Stomach (tissue), 9 donors: Measurements from ENCODE around the gene NAV2. TPM values are rescaled to one million over a fixed set of nuclear protein-coding genes. Genes with fewer than 3 reads are reported as not detected.

Source experiments
- DNase-seq, 2 donors: peaks; one replicate each; pipeline versions ENCODE4 v3.0.0 to v3.0.0-alpha.2; 2013 to 2019
- H3K27ac ChIP-seq, 5 donors: fragments of 200-600 bp in 4 of 5; sonication (generic) in 4 of 5; one replicate each; pipeline ENCODE4 v1.5.1; 2013 to 2019; ENCODE audit warnings: mild to moderate bottlenecking in 1 of 5, moderate library complexity in 1 of 5
- H3K27me3 ChIP-seq, 3 donors: fragments of 200-600 bp; sonication (generic); one replicate each; pipeline ENCODE4 v1.5.1; 2017 to 2019; ENCODE audit warnings: mixed run types in 1 of 3
- H3K36me3 ChIP-seq, 4 donors: fragments of 200-600 bp; sonication (generic); 1 replicate in 3 of 4; 2 replicates in 1 of 4; pipeline ENCODE4 v1.5.1; 2016 to 2019
- H3K4me1 ChIP-seq, 4 donors: fragments of 200-600 bp; sonication (generic); one replicate each; pipeline ENCODE4 v1.5.1; 2016 to 2019
- H3K4me3 ChIP-seq, 4 donors: fragments of 200-600 bp; sonication (generic) in 3 of 4; one replicate each; pipeline ENCODE4 v1.5.1; 2016 to 2019; ENCODE audit warnings: mild to moderate bottlenecking in 1 of 4
- H3K9me3 ChIP-seq, 4 donors: fragments of 200-600 bp; sonication (generic); one replicate each; pipeline ENCODE4 v1.5.1; 2016 to 2019
- CTCF ChIP-seq, 7 experiments: fragments of 450-650 bp in 4 of 7; fragments of 200-600 bp in 3 of 7; sonication (generic) in 3 of 7; IDR thresholded peaks; one replicate each; pipeline ENCODE4 v1.5.1; 2016 to 2019; ENCODE audit warnings: antibody characterized with exemption in 7 of 7, control low read depth in 2 of 7, mild to moderate bottlenecking in 1 of 7
- EP300 ChIP-seq: sonication (generic); formaldehyde crosslinking; IDR thresholded peaks from one replicate; pipeline ENCODE4 v1.6.1; 2017; ENCODE audit warnings: antibody characterized with exemption
- POLR2A ChIP-seq, 4 donors: fragments of 450-650 bp; IDR thresholded peaks; one replicate each; pipeline ENCODE4 v1.6.1; 2016; ENCODE audit warnings: antibody characterized with exemption in 4 of 4, control low read depth in 2 of 4, mild to moderate bottlenecking in 1 of 4, moderate library complexity in 1 of 4
- POLR2AphosphoS5 ChIP-seq, 3 donors: sonication (generic); formaldehyde crosslinking; IDR thresholded peaks; one replicate each; pipeline ENCODE4 v1.6.1; 2016; ENCODE audit warnings: antibody characterized with exemption in 3 of 3
- WGBS, 5 donors: extraction: QIAGEN DNeasy Blood & Tissue Kit in 3 of 5; methylation state at CpG; one replicate each; pipeline versions ENCODE4 v1.1.5 to v1.1.7; 2013 to 2018; 5-methylcytosine and 5-hydroxymethylcytosine counted together
- intact Hi-C: fragments of 100-400 bp; cut with DNase I; formaldehyde crosslinking; loops from one replicate; pipeline ENCODE4 v1.15.1; 2023; ENCODE audit warnings: low total_unique reads
- polyA plus RNA-seq, 3 donors: library from polyadenylated mRNA; stranded (reverse); fragments of 200-250 nt; gene quantifications; one replicate each; pipeline ENCODE4 v1.2.3, GENCODE V29; 2013
- total RNA-seq, 5 donors: library from RNA; depleted of rRNA; stranded (reverse); fragments of >200 nt; gene quantifications; one replicate each; pipeline versions ENCODE4 v1.1.0 to v1.2.3, GENCODE V29; 2014 to 2016
- donor health status: healthy with polysubstance abuse.
- donor health status: Bipolar disorder and iron deficiency.
- donor health status: healthy.

Gene NAV2
- total and polyA plus RNA-seq, 8 donors: 1.8 to 92.4 (median 7.9) TPM

DNA sequence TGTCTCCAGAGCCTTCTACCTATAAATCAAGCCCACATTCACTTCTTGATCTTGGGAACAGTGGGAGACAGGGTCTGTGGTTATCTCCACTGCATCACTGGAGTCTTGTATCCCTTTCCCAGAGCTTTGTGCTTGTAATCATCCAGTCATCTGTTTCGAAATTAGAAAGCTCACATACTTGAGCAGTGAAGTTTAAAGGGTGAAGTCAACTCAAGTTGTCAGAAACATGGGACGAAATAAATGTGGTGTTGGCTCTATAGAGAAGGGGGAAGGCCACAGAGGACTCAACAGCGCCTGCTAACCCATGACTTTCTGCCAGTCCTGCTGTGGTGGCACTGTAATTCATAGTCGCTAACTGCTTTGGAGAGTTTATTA is 250.2 kb downstream of the NAV2 start:
- Histone ChIP-seq H3K4me1 (peaks cover 0 to 10% (median 0%) of the 10 kb centered on the region in 4 donors), H3K4me3 (no peak overlapping the region), H3K27ac (peak overlapping the region in 2 of 5 donors; percentile 26 to 37), H3K36me3 (peaks cover 0 to 40% (median 17%) of the 10 kb centered on the region in 4 donors), H3K27me3 (no peaks in the 10 kb centered on the region), H3K9me3 (no peaks in the 10 kb centered on the region)
- intact Hi-C loops: no loop called here
- DNase-seq: no peak
- 71 to 96% (median 89%) methylated on average over 4 of the region's 4 CpGs for WGBS, 5 donors
- TF ChIP-seq POLR2A (IDR thresholded peaks at IDR 0.05): no peak
- TF ChIP-seq EP300: no peak

DNA sequence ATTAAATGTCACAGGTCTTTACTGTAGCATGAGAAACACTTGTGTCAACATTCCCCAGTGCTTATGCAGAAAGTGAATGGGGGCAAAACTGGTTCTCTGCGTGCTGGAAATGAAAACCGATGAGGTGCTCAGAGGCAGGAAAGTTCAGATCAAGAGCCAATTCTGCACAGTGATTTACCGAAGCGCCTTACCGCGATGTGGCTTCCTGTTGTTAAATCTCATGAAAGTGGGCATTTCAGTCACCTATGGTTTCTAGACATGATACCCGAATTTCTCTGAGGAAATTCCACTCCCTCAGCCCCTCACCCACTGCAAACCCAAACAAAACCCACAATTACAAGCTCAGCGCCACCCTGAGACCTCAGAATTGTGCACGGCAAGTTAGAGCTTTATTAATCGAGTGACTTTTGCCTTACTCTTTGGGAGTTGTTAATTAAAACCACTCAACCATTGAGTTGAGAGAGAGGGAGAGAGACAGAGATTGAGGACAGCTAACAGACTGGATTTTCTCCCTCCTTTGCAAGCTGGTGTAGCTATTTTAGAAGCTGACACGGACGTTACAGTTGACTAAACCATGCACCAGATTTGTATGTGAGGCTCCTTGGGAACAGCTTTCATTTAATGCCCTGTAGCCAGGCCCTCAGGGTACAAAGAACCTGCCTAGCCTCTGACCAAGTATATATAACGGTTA is 251.2 kb downstream of the NAV2 start:
- Histone ChIP-seq H3K27me3 (no peaks in the 10 kb centered on the region), H3K36me3 (peaks cover 0 to 43% (median 17%) of the 10 kb centered on the region in 4 donors), H3K9me3 (no peaks in the 10 kb centered on the region), H3K4me3 (no peak overlapping the region), H3K27ac (no peak overlapping the region), H3K4me1 (peaks cover 0 to 10% (median 0%) of the 10 kb centered on the region in 4 donors)
- 77 to 86% (median 83%) methylated on average over 13 of the region's 13 CpGs for WGBS, 5 donors
- TF ChIP-seq POLR2A (IDR thresholded peaks at IDR 0.05): no peak
- no peak for TF ChIP-seq POLR2AphosphoS5 (IDR thresholded peaks at IDR 0.05)
- no peak for TF ChIP-seq CTCF (IDR thresholded peaks at IDR 0.05)
- TF ChIP-seq EP300: no peak
- no peak for DNase-seq
- intact Hi-C loops: no loop called here

- intact Hi-C loops: no loop called here
- Histone ChIP-seq H3K27me3 (no peaks in the 10 kb centered on the region), H3K4me3 (no peak overlapping the region), H3K4me1 (peaks cover 0 to 10% (median 0%) of the 10 kb centered on the region in 4 donors), H3K9me3 (no peaks in the 10 kb centered on the region), H3K36me3 (peaks cover 0 to 44% (median 17%) of the 10 kb centered on the region in 4 donors), H3K27ac (no peak overlapping the region)
- TF ChIP-seq EP300: no peak
- no peak for TF ChIP-seq POLR2AphosphoS5 (IDR thresholded peaks at IDR 0.05)
- no peak for TF ChIP-seq CTCF (IDR thresholded peaks at IDR 0.05)
- no peak for TF ChIP-seq POLR2A (IDR thresholded peaks at IDR 0.05)
- no peak for DNase-seq
- WGBS, 5 donors: 78 to 89% (median 86%) methylated on average over 4 of the region's 4 CpGs
Observed at GRCh38 chr11:19966441-19966840, 253.8 kb downstream of the NAV2 start.

DNA sequence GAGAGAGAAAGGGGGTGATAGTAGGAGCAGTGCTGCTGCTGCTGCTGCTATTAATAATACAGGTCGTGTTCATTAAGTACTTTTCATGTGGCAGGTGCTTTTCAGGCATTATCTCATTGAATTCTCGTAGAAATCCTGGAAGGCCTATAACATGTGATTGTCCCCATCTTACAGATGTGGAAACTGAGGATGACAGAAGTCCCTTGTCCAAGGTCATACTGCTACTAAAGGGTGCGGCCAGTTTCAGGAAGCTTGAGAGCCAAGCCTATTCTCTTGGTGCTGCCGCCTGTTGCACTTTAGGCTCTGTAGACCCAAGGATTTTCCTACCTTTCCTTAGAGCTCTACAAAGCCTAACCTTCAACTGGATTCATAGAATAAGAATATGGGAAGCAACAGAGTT is 254.3 kb downstream of the NAV2 start:
- DNase-seq: no peak
- peaks cover 0 to 8% (median 0%) of the 10 kb centered on the region in 4 donors for H3K4me1 ChIP-seq
- intact Hi-C loops: no loop called here
- H3K9me3 ChIP-seq: no peaks in the 10 kb centered on the region
- H3K36me3 ChIP-seq: peaks cover 0 to 41% (median 17%) of the 10 kb centered on the region in 4 donors
- 83 to 94% (median 93%) methylated on average over 4 of the region's 4 CpGs for whole genome bisulfite sequencing, 5 donors
- no peak overlapping the region for H3K4me3 ChIP-seq
- no peak overlapping the region for H3K27ac ChIP-seq
- TF ChIP-seq POLR2AphosphoS5 (IDR thresholded peaks at IDR 0.05): no peak
- TF ChIP-seq CTCF (IDR thresholded peaks at IDR 0.05): no peak
- no peak for TF ChIP-seq EP300
- TF ChIP-seq POLR2A (IDR thresholded peaks at IDR 0.05): no peak
- H3K27me3 ChIP-seq: no peaks in the 10 kb centered on the region

GRCh38 chr11:19967787-19968186 is 255.2 kb downstream of the NAV2 start:
- WGBS, 5 donors: 26 to 54% (median 47%) methylated on average over 2 of the region's 2 CpGs
- TF ChIP-seq POLR2A (IDR thresholded peaks at IDR 0.05) (no peak), CTCF (IDR thresholded peaks at IDR 0.05) (no peak), EP300 (no peak), POLR2AphosphoS5 (IDR thresholded peaks at IDR 0.05) (no peak)
- no peak overlapping the region for H3K4me3 ChIP-seq
- no peak for DNase-seq
- intact Hi-C loops: no loop called here
- peaks cover 0 to 37% (median 18%) of the 10 kb centered on the region in 4 donors for H3K36me3 ChIP-seq
- no peaks in the 10 kb centered on the region for H3K4me1 ChIP-seq
- H3K27ac ChIP-seq: no peak overlapping the region
- H3K9me3 ChIP-seq: no peaks in the 10 kb centered on the region
- H3K27me3 ChIP-seq: no peaks in the 10 kb centered on the region
